Aorta (tissue), 5 donors: ENCODE results near the gene SLCO2A1. TPM values are rescaled to one million over a fixed set of nuclear protein-coding genes. Genes with fewer than 3 reads are reported as not detected.
A peak's percentile ranks its signal among the peaks of the same experiment; 100 is the strongest.

Source experiments
- ATAC-seq: fragments of 200-7000 bp; cut with Tn5 transposase; one replicate; pipeline ENCODE4 v1.9.1; 2022; ENCODE audit warnings: moderate library complexity; ENCODE audit not compliant: low FRiP score
- DNase-seq, 2 donors: peaks; one replicate each; pipeline ENCODE4 v3.0.0-alpha.2; 2020
- H3K27ac ChIP-seq, 2 donors: one replicate each; pipeline ENCODE4 v1.5.1; 2013; ENCODE audit warnings: low read length in 2 of 2, mild to moderate bottlenecking in 2 of 2, moderate library complexity in 2 of 2, control low read depth in 1 of 2, inconsistent platforms in 1 of 2, low read depth in 1 of 2
- H3K27me3 ChIP-seq, 2 donors: one replicate each; pipeline ENCODE4 v1.6.1; 2013; ENCODE audit warnings: control low read depth in 1 of 2, low read length in 1 of 2, mild to moderate bottlenecking in 1 of 2, moderate library complexity in 1 of 2; ENCODE audit not compliant: insufficient read depth in 2 of 2, control insufficient read depth in 1 of 2
- H3K36me3 ChIP-seq, 2 donors: one replicate each; pipeline ENCODE4 v1.6.1; 2013; ENCODE audit warnings: control low read depth in 1 of 2, low read length in 1 of 2, mild to moderate bottlenecking in 1 of 2; ENCODE audit not compliant: insufficient read depth in 2 of 2, control insufficient read depth in 1 of 2
- H3K4me1 ChIP-seq, 2 donors: one replicate each; pipeline ENCODE4 v1.6.1; 2013; ENCODE audit warnings: low read length in 2 of 2, control low read depth in 1 of 2, mild to moderate bottlenecking in 1 of 2, moderate library complexity in 1 of 2; ENCODE audit not compliant: insufficient read depth in 2 of 2, control insufficient read depth in 1 of 2
- H3K4me3 ChIP-seq, 2 donors: one replicate each; pipeline ENCODE4 v1.5.1; 2013; ENCODE audit warnings: low read length in 2 of 2, control low read depth in 1 of 2, mild to moderate bottlenecking in 1 of 2
- H3K9me3 ChIP-seq: one replicate; pipeline ENCODE4 v1.6.1; 2013; ENCODE audit warnings: mild to moderate bottlenecking, low read length; ENCODE audit not compliant: control insufficient read depth
- WGBS, 2 donors: extraction: QIAGEN DNeasy Blood & Tissue Kit; methylation state at CpG; one replicate each; pipeline ENCODE4 v1.1.7; 2013; 5-methylcytosine and 5-hydroxymethylcytosine counted together
- intact Hi-C, 2 donors: fragments of 100-400 bp; cut with DNase I; formaldehyde crosslinking; loops; one replicate each; pipeline versions ENCODE4 v1.14.2 to v1.15.0; 2022
- polyA plus RNA-seq, 2 donors: library from polyadenylated mRNA; stranded (reverse); fragments of 200-250 nt; gene quantifications; one replicate each; pipeline ENCODE4 v1.2.3, GENCODE V29; 2013
- total RNA-seq, 2 donors: library from RNA; stranded (reverse); fragmentation: NEBNext Ultra II Directional; extraction: Animal tissue kit (Norgen Biotek cat#: 25700); gene quantifications; one replicate each; pipeline ENCODE4 v1.2.1, GENCODE V29; 2021
- donor health status: healthy with polysubstance abuse.
- donor health status: Bipolar disorder and iron deficiency.
- donor health status: DM: no; HTN: no; CAD: no.
- donor health status: DM: no; HTN: no; CAD: no.
- donor health status: DM: yes; HTN: yes; CAD: no.

SLCO2A1 gene
- total and polyA plus RNA-seq, 4 donors, result 0.25 to 101 (median 49.8) TPM

GRCh38 chr3:134034005-134034785 lies 4.5 kb upstream of the SLCO2A1 start:
- no peak overlapping the region for H3K27ac ChIP-seq
- ATAC-seq, result no peak
- no peaks in the 10 kb centered on the region for H3K9me3 ChIP-seq
- no peaks in the 10 kb centered on the region for H3K36me3 ChIP-seq
- intact Hi-C loops, result no loop called here
- DNase-seq, result no peak
- 91% methylated on average over 6 of the region's 6 CpGs for WGBS, 2 donors
- no peaks in the 10 kb centered on the region for H3K4me1 ChIP-seq
- H3K27me3 ChIP-seq, result no peaks in the 10 kb centered on the region
- no peak overlapping the region for H3K4me3 ChIP-seq

- Histone ChIP-seq H3K4me1 (no peaks in the 10 kb centered on the region), H3K36me3 (no peaks in the 10 kb centered on the region), H3K4me3 (no peak overlapping the region), H3K9me3 (no peaks in the 10 kb centered on the region), H3K27ac (no peak overlapping the region), H3K27me3 (no peaks in the 10 kb centered on the region)
- ATAC-seq (no peak), DNase-seq (no peak)
- intact Hi-C loops, result no loop called here
- 84 to 88% methylated on average over 8 of the region's 8 CpGs for WGBS, 2 donors
Observed at GRCh38 chr3:134033315-134033996, 3.7 kb upstream of the SLCO2A1 start.

- WGBS, 2 donors, result 97 to 100% methylated on average over 4 of the region's 4 CpGs
- Histone ChIP-seq H3K4me1 (no peaks in the 10 kb centered on the region), H3K27ac (no peak overlapping the region), H3K9me3 (no peaks in the 10 kb centered on the region), H3K27me3 (no peaks in the 10 kb centered on the region), H3K36me3 (no peaks in the 10 kb centered on the region), H3K4me3 (no peak overlapping the region)
- ATAC-seq (no peak), DNase-seq (no peak)
- intact Hi-C loops, result no loop called here
Observed at GRCh38 chr3:134031348-134031915, 1.7 kb upstream of the SLCO2A1 start.

GRCh38 chr3:134030379-134031347 lies 938 bp upstream of the SLCO2A1 start:
- intact Hi-C loops, result no loop called here
- H3K4me1 ChIP-seq, result no peaks in the 10 kb centered on the region
- H3K36me3 ChIP-seq, result no peaks in the 10 kb centered on the region
- no peak for DNase-seq
- no peak for ATAC-seq
- H3K9me3 ChIP-seq, result no peaks in the 10 kb centered on the region
- peak overlapping the region in 1 of 2 donors; percentile 56 for H3K4me3 ChIP-seq
- H3K27ac ChIP-seq, result no peak overlapping the region
- WGBS, 2 donors, result 45 to 46% methylated on average over 16 of the region's 16 CpGs
- no peaks in the 10 kb centered on the region for H3K27me3 ChIP-seq

GRCh38 chr3:134029256-134029733 lies 430 bp downstream of the SLCO2A1 start:
- Histone ChIP-seq H3K4me3 (peak overlapping the region; percentile 42 to 56), H3K36me3 (no peaks in the 10 kb centered on the region), H3K27me3 (no peaks in the 10 kb centered on the region), H3K27ac (no peak overlapping the region), H3K4me1 (no peaks in the 10 kb centered on the region), H3K9me3 (no peaks in the 10 kb centered on the region)
- ATAC-seq, result peak; percentile 68
- no peak for DNase-seq
- 1% methylated on average over 43 of the region's 43 CpGs for WGBS, 2 donors
- intact Hi-C loops, result no loop called here

GRCh38 chr3:134028486-134029255 lies 1.1 kb downstream of the SLCO2A1 start:
- Histone ChIP-seq H3K9me3 (no peaks in the 10 kb centered on the region), H3K27ac (no peak overlapping the region), H3K36me3 (no peaks in the 10 kb centered on the region), H3K4me3 (peak overlapping the region in 1 of 2 donors; percentile 56), H3K27me3 (no peaks in the 10 kb centered on the region), H3K4me1 (no peaks in the 10 kb centered on the region)
- no peak for DNase-seq
- intact Hi-C loops, result no loop called here
- ATAC-seq, result peak; percentile 41
- WGBS, 2 donors, result 32 to 36% methylated on average over 23 of the region's 23 CpGs

- Histone ChIP-seq H3K27ac (no peak overlapping the region), H3K36me3 (no peaks in the 10 kb centered on the region), H3K27me3 (no peaks in the 10 kb centered on the region), H3K4me3 (no peak overlapping the region), H3K9me3 (no peaks in the 10 kb centered on the region), H3K4me1 (no peaks in the 10 kb centered on the region)
- ATAC-seq (no peak), DNase-seq (no peak)
- 86 to 88% methylated on average over 2 of the region's 2 CpGs for WGBS, 2 donors
- intact Hi-C loops, result no loop called here
Observed at GRCh38 chr3:134027631-134028030, 2.1 kb downstream of the SLCO2A1 start.
